Suprapubic skin (tissue), 4 donors: ENCODE measurements around the gene NCBP3. TPM values are rescaled to one million over a fixed set of nuclear protein-coding genes. Genes with fewer than 3 reads are reported as not detected.

ENCODE experiments used
- DNase-seq, 2 donors: peaks; one replicate each; pipeline ENCODE4 v3.0.0-alpha.2; 2019; ENCODE audit warnings: low spot score in 2 of 2
- H3K27ac ChIP-seq: fragments of 200-600 bp; sonication (generic); one replicate; pipeline ENCODE4 v1.5.1; 2019
- H3K27me3 ChIP-seq: fragments of 200-600 bp; sonication (generic); one replicate; pipeline ENCODE4 v1.5.1; 2019
- H3K36me3 ChIP-seq: fragments of 200-600 bp; sonication (generic); one replicate; pipeline ENCODE4 v1.5.1; 2019
- H3K4me1 ChIP-seq: fragments of 200-600 bp; sonication (generic); one replicate; pipeline ENCODE4 v1.5.1; 2019
- H3K4me3 ChIP-seq: fragments of 200-600 bp; sonication (generic); one replicate; pipeline ENCODE4 v1.5.1; 2019; ENCODE audit warnings: mild to moderate bottlenecking
- H3K9me3 ChIP-seq: fragments of 200-600 bp; sonication (generic); one replicate; pipeline ENCODE4 v1.5.1; 2019
- CTCF ChIP-seq, 2 donors: fragments of 200-600 bp in 1 of 2; fragments of 450-650 bp in 1 of 2; sonication (generic) in 1 of 2; IDR thresholded peaks; one replicate each; pipeline ENCODE4 v1.5.1; 2016 to 2019; ENCODE audit warnings: antibody characterized with exemption in 2 of 2, mild to moderate bottlenecking in 1 of 2, moderate library complexity in 1 of 2
- EP300 ChIP-seq: sonication (generic); formaldehyde crosslinking; IDR thresholded peaks from one replicate; pipeline ENCODE4 v1.6.1; 2017; ENCODE audit warnings: antibody characterized with exemption
- POLR2A ChIP-seq, 2 donors: fragments of 450-650 bp; IDR thresholded peaks; one replicate each; pipeline ENCODE4 v1.6.1; 2017; ENCODE audit warnings: antibody characterized with exemption in 2 of 2, mild to moderate bottlenecking in 2 of 2, moderate library complexity in 2 of 2
- POLR2AphosphoS5 ChIP-seq, 3 donors: sonication (generic); formaldehyde crosslinking; IDR thresholded peaks; one replicate each; pipeline ENCODE4 v1.6.1; 2017; ENCODE audit warnings: antibody characterized with exemption in 3 of 3
- WGBS: methylation state at CpG from one replicate; pipeline ENCODE4 v1.1.5; 2018; 5-methylcytosine and 5-hydroxymethylcytosine counted together
- total RNA-seq, 4 donors: library from RNA; depleted of rRNA; stranded (reverse); fragments of >200 nt; gene quantifications; one replicate each; pipeline ENCODE4 v1.1.0, GENCODE V29; 2016

Gene NCBP3
- total RNA-seq, 4 donors from 2014 or later, result 15.4 to 41.8 (median 26.1) TPM

- peaks cover 3% of the 10 kb centered on the region for H3K9me3 ChIP-seq
- no peaks in the 10 kb centered on the region for H3K4me1 ChIP-seq
- TF ChIP-seq EP300, result no peak
- TF ChIP-seq CTCF (IDR thresholded peaks at IDR 0.05), result no peak
- TF ChIP-seq POLR2AphosphoS5 (IDR thresholded peaks at IDR 0.05), result no peak
- TF ChIP-seq POLR2A (IDR thresholded peaks at IDR 0.05), result no peak
- no peaks in the 10 kb centered on the region for H3K27me3 ChIP-seq
- H3K27ac ChIP-seq, result no peak overlapping the region
- WGBS, result 91% methylated on average over 14 of the region's 14 CpGs
- no peak for DNase-seq
- no peak overlapping the region for H3K4me3 ChIP-seq
- H3K36me3 ChIP-seq, result no peaks in the 10 kb centered on the region
Measured at GRCh38 chr17:3762922-3763776, 82.9 kb downstream of the NCBP3 start.

GRCh38 chr17:3761918-3762380, 84.1 kb downstream of the NCBP3 start:
- no peak for DNase-seq
- peaks cover 3% of the 10 kb centered on the region for H3K9me3 ChIP-seq
- TF ChIP-seq EP300 (no peak), POLR2AphosphoS5 (IDR thresholded peaks at IDR 0.05) (no peak), CTCF (IDR thresholded peaks at IDR 0.05) (no peak), POLR2A (IDR thresholded peaks at IDR 0.05) (no peak)
- H3K36me3 ChIP-seq, result no peaks in the 10 kb centered on the region
- H3K27me3 ChIP-seq, result no peaks in the 10 kb centered on the region
- H3K27ac ChIP-seq, result no peak overlapping the region
- H3K4me3 ChIP-seq, result no peak overlapping the region
- 87% methylated on average over 15 of the region's 16 CpGs for WGBS
- H3K4me1 ChIP-seq, result no peaks in the 10 kb centered on the region

- Histone ChIP-seq H3K4me1 (no peaks in the 10 kb centered on the region), H3K36me3 (no peaks in the 10 kb centered on the region), H3K4me3 (no peak overlapping the region), H3K27ac (no peak overlapping the region), H3K9me3 (peaks cover 1% of the 10 kb centered on the region), H3K27me3 (no peaks in the 10 kb centered on the region)
- no peak for DNase-seq
- no peak for TF ChIP-seq EP300
- TF ChIP-seq POLR2A (IDR thresholded peaks at IDR 0.05), result no peak
- TF ChIP-seq CTCF (IDR thresholded peaks at IDR 0.05), result no peak
- no peak for TF ChIP-seq POLR2AphosphoS5 (IDR thresholded peaks at IDR 0.05)
- 76% methylated on average over 15 of the region's 23 CpGs for WGBS
Measured at GRCh38 chr17:3761036-3761917, 84.8 kb downstream of the NCBP3 start.

- no peak overlapping the region for H3K4me3 ChIP-seq
- H3K36me3 ChIP-seq, result no peaks in the 10 kb centered on the region
- WGBS, result 90% methylated on average over 6 of the region's 6 CpGs
- no peaks in the 10 kb centered on the region for H3K9me3 ChIP-seq
- peaks cover 13% of the 10 kb centered on the region for H3K4me1 ChIP-seq
- TF ChIP-seq CTCF (IDR thresholded peaks at IDR 0.05) (no peak), POLR2A (IDR thresholded peaks at IDR 0.05) (no peak), POLR2AphosphoS5 (IDR thresholded peaks at IDR 0.05) (no peak)
- DNase-seq, result no peak
- H3K27me3 ChIP-seq, result no peaks in the 10 kb centered on the region
- H3K27ac ChIP-seq, result no peak overlapping the region
Measured at GRCh38 chr17:3759597-3760216, 86.3 kb downstream of the NCBP3 start.
